Measurements from ENCODE around the gene LDLRAP1.

The LDLRAP1 gene

GRCh38 chr1:25609921-25610320, 66.5 kb downstream of the LDLRAP1 start:
- no peak for DNase-seq (ENCODE audit: low read depth)

GRCh38 chr1:25610822-25611630, 67.6 kb downstream of the LDLRAP1 start:
- DNase-seq (ENCODE audit: low read depth), result no peak

- DNase-seq (ENCODE audit: low read depth), result no peak
These were observed 68.4 kb downstream of the LDLRAP1 start for GRCh38 chr1:25611843-25612242.

GRCh38 chr1:25612421-25612820, 69.0 kb downstream of the LDLRAP1 start:
- no peak for DNase-seq (ENCODE audit: low read depth)

GRCh38 chr1:25613091-25613490, 69.7 kb downstream of the LDLRAP1 start:
- no peak for DNase-seq (ENCODE audit: low read depth)

- DNase-seq (ENCODE audit: low read depth), result no peak
These were observed 71.2 kb downstream of the LDLRAP1 start for GRCh38 chr1:25614501-25615171.

- no peak for DNase-seq (ENCODE audit: low read depth)
These were observed 71.8 kb downstream of the LDLRAP1 start for GRCh38 chr1:25615172-25615541.

- no peak for DNase-seq (ENCODE audit: low read depth)
These were observed 72.2 kb downstream of the LDLRAP1 start for GRCh38 chr1:25615563-25616094.

GRCh38 chr1:25616095-25616986, 72.9 kb downstream of the LDLRAP1 start, which contains the start of gene MAN1C1:
TSS of gene MAN1C1 (plus strand) at chr1:25616791. CDS start at chr1:25617798, 1,007 bp downstream.
- DNase-seq (ENCODE audit: low read depth), result peak; percentile 74

GRCh38 chr1:25616987-25617624, 73.7 kb downstream of the LDLRAP1 start:
- DNase-seq (ENCODE audit: low read depth), result peak; percentile 23

- no peak for DNase-seq (ENCODE audit: low read depth)
These were observed 74.4 kb downstream of the LDLRAP1 start for GRCh38 chr1:25617625-25618432.

- DNase-seq (ENCODE audit: low read depth), result no peak
These were observed 75.0 kb downstream of the LDLRAP1 start for GRCh38 chr1:25618433-25618808.

Data from stimulated activated CD8-positive, alpha-beta memory T cell treated with anti-CD3 and anti-CD28 coated beads, Interleukin-12 subunit alpha, Interleukin-12 subunit beta, amount 100 ng/mL, for 4 hours (primary cell).